GM12891 (cell line): ENCODE results near the gene HLA-DOA.

ENCODE experiments used
- DNase-seq: peaks from one replicate; pipeline ENCODE4 v3.0.0; 2011; ENCODE audit warnings: low spot score; ENCODE audit not compliant: insufficient read length
- FAIRE-seq: peaks from 2 replicates; lab custom pipeline; 2011; peaks lifted over from hg19 to GRCh38; lab: Jason Lieb, UNC
- PAX5 ChIP-seq: IDR thresholded peaks from 2 replicates; pipeline ENCODE4 v1.6.1; 2011; ENCODE audit warnings: low read length, moderate library complexity, mild to moderate bottlenecking; ENCODE audit not compliant: insufficient read depth, severe bottlenecking
- POLR2A ChIP-seq: IDR thresholded peaks from 2 replicates; pipeline ENCODE4 v1.6.1; 2011; ENCODE audit warnings: low read depth, low read length, control low read depth
- POLR2AphosphoS5 ChIP-seq: IDR thresholded peaks from 2 replicates; pipeline ENCODE4 v1.6.1; 2011; ENCODE audit warnings: low read depth, low read length, control low read depth
- POU2F2 ChIP-seq: IDR thresholded peaks from 2 replicates; pipeline ENCODE4 v1.6.1; 2011; ENCODE audit warnings: low read depth, mild to moderate bottlenecking, control low read depth, low read length, moderate library complexity
- SPI1 ChIP-seq: IDR thresholded peaks from 2 replicates; pipeline ENCODE4 v1.6.1; 2011; ENCODE audit warnings: low read depth, low read length, control low read depth
- TAF1 ChIP-seq: IDR thresholded peaks from 2 replicates; pipeline ENCODE4 v1.6.1; 2011; ENCODE audit warnings: low read depth, low read length, control low read depth

HLA-DOA gene

DNA sequence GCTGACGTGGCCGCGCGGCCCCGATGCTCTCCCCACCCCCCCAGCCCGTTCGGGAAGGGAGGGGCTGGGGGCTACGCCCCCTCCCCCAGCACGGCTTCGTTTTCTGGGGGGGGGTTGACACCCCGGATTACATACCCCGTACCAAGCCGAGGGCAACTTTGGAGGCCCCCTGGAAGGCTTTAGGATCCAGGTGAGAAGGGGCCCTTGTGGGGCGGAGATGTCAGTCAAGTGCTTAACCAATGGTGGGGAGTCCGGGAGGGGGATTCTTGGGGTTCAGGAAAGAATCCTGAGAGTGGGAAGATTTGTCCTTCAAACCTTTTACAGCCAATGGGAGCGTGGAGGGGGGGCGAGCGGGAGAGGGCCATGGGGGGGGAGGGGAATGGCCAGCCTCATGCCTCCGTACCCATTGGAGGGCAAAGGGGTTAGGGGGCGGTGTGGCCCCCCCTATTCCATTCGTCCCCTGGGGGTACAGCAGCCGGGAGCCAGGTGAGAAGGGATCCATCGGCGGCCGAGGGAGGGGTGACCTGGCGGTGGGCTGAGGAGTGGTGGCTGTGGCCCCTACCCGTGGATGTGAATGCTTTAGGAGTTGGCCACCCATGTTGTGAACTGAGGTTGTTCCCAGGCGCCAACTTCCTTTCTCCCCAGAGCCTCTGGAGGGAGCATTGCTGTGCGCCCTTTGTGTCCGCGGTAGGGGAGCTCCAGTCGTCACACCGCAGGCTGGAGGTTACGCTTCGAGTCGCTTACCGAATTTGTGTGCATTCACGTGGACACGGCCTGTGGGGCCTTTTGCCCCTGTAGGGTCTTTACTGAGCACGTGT is 40.3 kb downstream of the HLA-DOA start:
- DNase-seq (no peak), FAIRE-seq (peak; percentile 70)
- TF ChIP-seq POLR2A = peak; percentile 59; the same call in 1 of the 2 replicates
- no peak for TF ChIP-seq PAX5
- no peak for TF ChIP-seq SPI1
- TF ChIP-seq POLR2AphosphoS5 = peak; percentile 75; the same call in 1 of the 2 replicates
- TF ChIP-seq POU2F2 = peak; percentile 17; the same call in 1 of the 2 replicates
- peak; percentile 62; the same call in 1 of the 2 replicates for TF ChIP-seq TAF1

DNA sequence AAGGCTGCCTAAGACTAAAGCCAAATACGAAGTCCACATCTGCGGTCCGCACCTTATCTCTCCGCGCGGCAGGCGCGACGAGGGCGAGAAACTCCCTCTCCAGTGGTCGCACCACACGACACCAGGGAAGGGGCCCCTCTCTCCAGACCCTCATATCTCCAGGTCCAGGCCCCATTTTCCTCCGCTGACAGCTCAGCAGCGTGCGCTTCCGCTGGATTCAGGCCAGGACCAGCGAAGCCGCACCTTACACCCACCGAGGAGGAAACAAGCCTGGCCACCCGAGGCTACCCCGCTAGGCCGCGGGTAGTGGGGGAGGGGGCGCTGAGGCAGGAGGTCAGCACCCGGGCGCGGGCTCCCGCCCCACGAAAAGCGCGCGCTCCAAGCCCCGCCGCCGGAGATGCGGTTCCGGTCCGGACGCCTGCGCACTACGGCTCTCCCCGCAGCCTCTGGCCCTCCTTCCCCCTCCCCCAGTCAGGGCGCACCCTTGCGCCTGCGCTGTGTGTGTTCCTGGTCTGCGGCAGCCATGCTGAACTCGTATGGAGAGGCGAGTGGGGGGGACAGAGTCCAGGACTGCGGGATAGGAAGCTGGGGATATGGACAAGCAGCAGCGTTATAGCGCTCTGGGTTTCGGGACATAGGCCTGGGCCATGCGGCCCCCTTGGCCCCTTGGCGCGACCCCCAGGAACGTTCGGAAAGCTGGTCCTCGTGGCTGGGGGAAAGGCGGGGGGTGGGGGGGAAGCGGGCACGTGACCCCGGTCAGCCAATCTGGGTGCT is 41.1 kb downstream of the HLA-DOA start, which contains the start of gene BRD2:
BRD2 (plus strand) TSS at position 502 of the 774 bp plus-strand sequence. CDS start 4,305 bp downstream, outside the sequence.
- peak; percentile 98 for FAIRE-seq
- peak; percentile 6; the same call in 1 of the 2 replicates for TF ChIP-seq TAF1
- peak; percentile 73 for TF ChIP-seq POLR2A
- no peak for TF ChIP-seq PAX5
- TF ChIP-seq SPI1 = no peak
- TF ChIP-seq POLR2AphosphoS5 = peak; percentile 86
- TF ChIP-seq POU2F2 = 0 out of 2 replicates have a peak, but pooled peaks have one; percentile 22
- peak; percentile 76 for DNase-seq

DNA sequence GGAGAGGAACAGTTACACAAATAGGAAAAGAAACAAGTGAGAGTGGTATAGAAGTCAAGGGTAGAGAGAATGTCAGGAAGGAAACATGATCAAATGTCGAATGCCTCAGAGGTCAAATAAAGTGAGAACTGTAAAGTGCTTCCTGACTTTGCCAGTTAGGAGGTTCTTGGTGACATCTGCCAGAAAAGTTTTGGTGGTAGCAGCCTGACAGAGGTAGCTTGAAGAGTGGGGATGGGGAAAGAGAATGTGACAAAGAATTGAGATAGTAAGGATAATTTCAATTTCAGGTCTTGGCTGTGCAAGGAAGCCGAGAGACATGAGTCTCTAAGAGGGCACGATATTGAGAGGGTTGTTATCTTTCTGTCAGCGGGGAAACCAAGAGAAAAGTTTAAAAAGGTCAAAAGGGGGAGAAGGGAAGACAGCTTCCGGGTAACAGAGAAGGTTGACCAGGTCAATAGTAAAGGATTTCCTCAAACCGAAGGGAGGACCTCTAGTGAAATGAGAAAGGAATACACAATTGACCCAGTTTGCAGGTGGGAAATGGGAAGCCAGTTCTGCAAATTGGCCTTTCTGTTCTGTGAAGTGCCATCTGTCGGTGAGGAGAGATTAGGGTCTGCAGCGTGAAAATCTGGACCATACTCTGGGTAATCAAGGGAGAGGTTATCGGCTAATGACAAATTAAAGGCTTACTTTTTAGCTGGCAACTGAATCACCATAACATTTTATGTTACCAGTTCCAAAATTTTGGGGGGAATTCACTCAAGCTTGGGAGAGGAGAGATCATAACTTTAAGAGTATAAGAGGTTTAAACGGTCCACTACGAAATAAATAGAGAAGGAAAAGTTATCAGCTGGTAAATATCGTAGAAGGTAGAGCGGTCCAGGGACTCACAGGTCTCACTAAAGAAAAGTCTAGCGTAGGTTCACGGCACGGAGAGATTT is 42.0 kb downstream of the HLA-DOA start:
- FAIRE-seq = peak; percentile 85
- DNase-seq = no peak
- TF ChIP-seq POLR2AphosphoS5 = peak; percentile 16; the same call in 1 of the 2 replicates
- TF ChIP-seq POLR2A = 0 out of 2 replicates have a peak, but pooled peaks have one; percentile 27
- peak; percentile 33; the same call in 1 of the 2 replicates for TF ChIP-seq TAF1
- no peak for TF ChIP-seq PAX5
- 0 out of 2 replicates have a peak, but pooled peaks have one; percentile 34 for TF ChIP-seq POU2F2
- TF ChIP-seq SPI1 = peak; percentile 71

DNA sequence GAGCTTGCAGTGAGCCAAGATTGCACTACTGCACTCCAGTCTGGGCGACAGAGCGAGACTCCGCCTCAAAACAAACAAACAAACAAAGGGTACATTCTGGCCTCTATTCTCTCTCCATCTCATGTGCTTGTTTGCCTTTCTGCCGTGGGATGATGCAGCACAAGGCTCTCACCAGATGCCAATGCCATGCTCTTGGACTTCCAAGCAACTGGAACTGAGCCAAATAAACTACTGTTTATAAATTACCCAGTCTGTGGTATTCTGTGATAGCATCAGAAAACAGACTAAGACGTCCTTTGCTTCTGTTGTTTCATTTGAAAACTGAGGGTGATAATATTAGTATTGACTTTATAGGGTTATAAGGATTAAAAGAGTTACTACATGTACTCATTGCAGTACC is 44.6 kb downstream of the HLA-DOA start:
- FAIRE-seq (no peak), DNase-seq (no peak)
- TF ChIP-seq POLR2A (no peak), TAF1 (no peak), POU2F2 (no peak), SPI1 (no peak), POLR2AphosphoS5 (no peak), PAX5 (no peak)

DNA sequence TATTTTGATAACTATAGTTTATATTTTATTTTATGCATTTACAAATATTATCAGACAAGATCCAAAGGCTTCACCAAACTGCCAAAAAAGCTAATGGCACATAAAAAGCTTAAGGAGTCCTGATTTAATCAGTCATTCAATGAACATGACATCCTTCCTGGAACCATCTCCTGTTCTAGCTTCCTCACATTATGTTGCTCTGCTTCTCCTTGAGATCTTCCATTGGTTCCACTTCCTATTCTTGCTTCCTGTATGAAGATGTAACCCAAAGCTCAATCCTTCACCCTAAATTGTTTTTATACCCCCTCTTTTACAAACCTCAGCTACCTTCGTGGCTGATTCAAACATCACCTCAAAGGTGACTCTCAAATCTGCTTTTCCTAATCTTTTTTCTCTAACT is 45.5 kb downstream of the HLA-DOA start:
- no peak for TF ChIP-seq TAF1
- no peak for TF ChIP-seq PAX5
- peak; percentile 64 for TF ChIP-seq SPI1
- no peak for TF ChIP-seq POLR2AphosphoS5
- no peak for DNase-seq
- FAIRE-seq = no peak

DNA sequence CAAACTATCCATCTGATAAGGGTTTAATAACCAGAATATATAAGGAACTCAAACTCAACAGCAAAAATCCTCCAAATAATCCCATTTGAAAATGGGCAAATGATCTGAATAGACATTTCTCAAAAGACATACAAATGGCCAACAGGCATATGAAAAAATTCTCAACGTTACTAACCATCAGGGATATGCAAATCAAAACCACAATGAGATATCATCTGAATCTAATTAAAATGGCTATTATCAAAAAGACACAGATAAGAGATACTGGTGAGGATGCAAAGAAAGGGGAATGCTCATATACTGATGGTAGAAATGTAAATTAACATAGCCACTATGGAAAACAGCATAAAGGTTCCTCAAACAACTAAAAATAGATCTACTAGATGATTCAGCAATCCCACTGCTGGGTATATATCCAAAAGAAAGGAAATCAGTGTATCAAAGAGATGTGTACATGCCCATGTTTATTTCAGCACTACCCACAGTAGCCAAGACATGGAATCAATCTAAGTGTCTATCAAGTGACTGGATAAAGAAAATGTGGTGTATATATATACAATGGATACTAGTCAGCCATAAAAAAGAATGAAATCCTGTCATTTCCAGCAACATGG is 47.1 kb downstream of the HLA-DOA start:
- no peak for DNase-seq
- TF ChIP-seq POU2F2 = no peak
- TF ChIP-seq POLR2AphosphoS5 = no peak
- TF ChIP-seq TAF1 = no peak
- FAIRE-seq = no peak

DNA sequence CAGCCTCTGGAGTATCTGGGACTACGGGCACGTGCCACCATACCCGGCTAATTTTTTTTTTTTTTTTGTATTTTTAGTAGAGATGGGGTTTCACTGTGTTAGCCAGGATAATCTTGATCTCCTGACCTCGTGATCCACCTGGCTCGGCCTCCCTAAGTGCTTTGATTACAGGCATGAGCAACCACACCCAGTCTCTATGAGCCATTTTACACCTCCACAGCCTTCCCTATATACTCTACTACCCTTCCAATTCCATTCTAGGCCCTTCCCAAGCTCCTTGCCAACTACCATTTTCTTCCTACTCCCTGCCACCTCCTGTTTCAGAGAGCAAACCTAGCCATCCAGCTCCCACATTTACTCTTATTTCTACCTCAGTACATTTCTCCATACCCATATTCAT is 48.8 kb downstream of the HLA-DOA start:
- DNase-seq (no peak), FAIRE-seq (no peak)
- no peak for TF ChIP-seq POLR2AphosphoS5
- TF ChIP-seq TAF1 = no peak
- TF ChIP-seq PAX5 = no peak

DNA sequence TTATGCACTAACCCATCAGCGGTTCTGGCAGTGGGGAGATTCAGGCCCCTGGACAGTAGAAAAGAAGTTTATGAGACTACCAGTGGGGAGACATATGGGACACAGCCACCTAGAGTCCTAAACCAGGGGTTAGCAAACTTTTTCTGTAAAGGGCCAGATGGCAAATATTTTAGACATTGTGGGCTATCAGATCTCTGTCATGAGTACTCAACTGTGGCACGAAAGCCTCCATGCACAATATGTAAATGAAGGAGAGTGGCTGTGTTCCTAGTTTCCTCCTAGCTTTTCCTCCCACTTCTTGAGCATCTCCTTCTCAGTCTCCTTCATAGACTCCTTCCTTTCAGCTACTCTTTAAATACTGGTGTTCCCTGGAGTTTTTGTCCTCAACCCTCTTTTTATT is 53.2 kb downstream of the HLA-DOA start:
- DNase-seq (no peak), FAIRE-seq (no peak)
- TF ChIP-seq PAX5 = no peak
- no peak for TF ChIP-seq POLR2A
- TF ChIP-seq TAF1 = no peak
- no peak for TF ChIP-seq SPI1
- no peak for TF ChIP-seq POLR2AphosphoS5
- no peak; the same call in 1 of the 2 replicates for TF ChIP-seq POU2F2
